HEK293 (cell line): ENCODE results near the gene FBLN2.

Experiments
- CTCF ChIP-seq: fragments of 450-650 bp; formaldehyde crosslinking; IDR thresholded peaks from 2 replicates; pipeline ENCODE4 v1.5.1; 2016; ENCODE audit warnings: missing biosample characterization, missing genetic modification characterization
- MYNN ChIP-seq: fragments of 450-650 bp; formaldehyde crosslinking; IDR thresholded peaks from 2 replicates; pipeline ENCODE4 v1.5.1; 2016; ENCODE audit warnings: missing biosample characterization, missing genetic modification characterization, borderline replicate concordance
- PRDM2 ChIP-seq: fragments of 450-650 bp; formaldehyde crosslinking; IDR thresholded peaks from 2 replicates; pipeline ENCODE4 v1.5.1; 2016; ENCODE audit warnings: missing biosample characterization, missing genetic modification characterization, borderline replicate concordance
- ZBTB26 ChIP-seq: fragments of 450-650 bp; formaldehyde crosslinking; optimal IDR thresholded peaks from 2 replicates; pipeline ENCODE3; 2016; ENCODE audit warnings: missing biosample characterization, mild to moderate bottlenecking, missing genetic modification characterization
- ZEB2 ChIP-seq: fragments of 450-650 bp; formaldehyde crosslinking; IDR thresholded peaks from 2 replicates; pipeline ENCODE4 v1.5.1; 2016; ENCODE audit warnings: missing biosample characterization, missing genetic modification characterization
- ZNF112 ChIP-seq: fragments of 450-650 bp; formaldehyde crosslinking; IDR thresholded peaks from 2 replicates; pipeline ENCODE4 v1.5.0; 2017; ENCODE audit warnings: missing biosample characterization, missing genetic modification characterization
- ZNF155 ChIP-seq: fragments of 450-650 bp; formaldehyde crosslinking; IDR thresholded peaks from 2 replicates; pipeline ENCODE4 v1.5.1; 2016; ENCODE audit warnings: missing biosample characterization, missing genetic modification characterization
- ZNF274 ChIP-seq, 2 experiments: fragments of 200-500 bp in 1 of 2; fragments of 450-650 bp in 1 of 2; sonication (Bioruptor generic) in 1 of 2; formaldehyde crosslinking in 1 of 2; IDR thresholded peaks; 2 replicates each; pipeline versions ENCODE4 v1.5.1 to v1.6.1; 2014 to 2016; ENCODE audit warnings: borderline replicate concordance in 1 of 2, inconsistent platforms in 1 of 2, low read length in 1 of 2, missing biosample characterization in 1 of 2, missing genetic modification characterization in 1 of 2
- ZNF776 ChIP-seq: fragments of 450-650 bp; formaldehyde crosslinking; IDR thresholded peaks from 2 replicates; pipeline ENCODE4 v1.5.0; 2017; ENCODE audit warnings: missing biosample characterization, missing genetic modification characterization, borderline replicate concordance

- TF ChIP-seq ZNF112 = no peak
- no peak for TF ChIP-seq PRDM2 (tag by site-specific recombination)
- TF ChIP-seq ZEB2 (tag by site-specific recombination) = no peak
- TF ChIP-seq ZNF155 = no peak
- TF ChIP-seq ZNF776 = no peak
- no peak for TF ChIP-seq CTCF
- TF ChIP-seq ZNF274 (IDR thresholded peaks at IDR 0.05; ENCODE audit: low read length) = no peak
- TF ChIP-seq ZNF274 (tag by site-specific recombination; IDR thresholded peaks at IDR 0.05; ENCODE audit: borderline replicate concordance) = no peak
- no peak for TF ChIP-seq ZBTB26 (tag by site-specific recombination)
- no peak for TF ChIP-seq MYNN (tag by site-specific recombination)
Measured at GRCh38 chr3:13505147-13506130, 43.5 kb upstream of the FBLN2 start.
